Stimulated activated CD8-positive, alpha-beta memory T cell treated with anti-CD3 and anti-CD28 coated beads, Interleukin-12 subunit alpha, Interleukin-12 subunit beta, amount 100 ng/mL, for 4 hours (primary cell): ENCODE data around the gene VMO1.
A peak's percentile ranks its signal among the peaks of the same experiment; 100 is the strongest.
"Not testable (repeated sequence)": the region's sequence is repeated elsewhere in the genome, so short reads cannot be mapped to it uniquely, and the experiment has no call there.

Source experiments
- DNase-seq: peaks from one replicate; pipeline ENCODE4 v3.0.0-alpha.2; 2020; ENCODE audit warnings: low read depth

The VMO1 gene, protein sequence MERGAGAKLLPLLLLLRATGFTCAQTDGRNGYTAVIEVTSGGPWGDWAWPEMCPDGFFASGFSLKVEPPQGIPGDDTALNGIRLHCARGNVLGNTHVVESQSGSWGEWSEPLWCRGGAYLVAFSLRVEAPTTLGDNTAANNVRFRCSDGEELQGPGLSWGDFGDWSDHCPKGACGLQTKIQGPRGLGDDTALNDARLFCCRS

DNA sequence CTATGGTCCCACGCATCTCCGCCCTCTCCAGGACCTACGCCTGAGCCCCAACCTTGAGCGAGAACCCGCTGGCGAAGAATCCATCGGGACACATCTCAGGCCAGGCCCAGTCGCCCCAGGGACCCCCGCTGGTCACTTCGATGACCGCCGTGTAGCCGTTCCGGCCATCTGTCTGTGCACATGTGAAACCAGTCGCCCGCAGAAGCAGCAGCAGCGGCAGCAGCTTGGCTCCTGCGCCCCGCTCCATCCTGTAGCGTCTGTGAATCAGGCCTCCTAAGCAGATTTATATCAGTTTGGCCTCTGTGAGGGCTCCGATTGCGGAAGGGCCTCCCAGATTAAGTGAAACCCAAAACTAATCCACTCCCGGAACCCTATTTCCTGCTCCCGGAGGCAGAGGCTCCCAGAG is at the start of gene VMO1:
TSS of gene VMO1 (minus strand) at position 259 of the 406 bp plus-strand sequence. CDS start at position 247, 12 bp downstream.
- no peak for DNase-seq

DNA sequence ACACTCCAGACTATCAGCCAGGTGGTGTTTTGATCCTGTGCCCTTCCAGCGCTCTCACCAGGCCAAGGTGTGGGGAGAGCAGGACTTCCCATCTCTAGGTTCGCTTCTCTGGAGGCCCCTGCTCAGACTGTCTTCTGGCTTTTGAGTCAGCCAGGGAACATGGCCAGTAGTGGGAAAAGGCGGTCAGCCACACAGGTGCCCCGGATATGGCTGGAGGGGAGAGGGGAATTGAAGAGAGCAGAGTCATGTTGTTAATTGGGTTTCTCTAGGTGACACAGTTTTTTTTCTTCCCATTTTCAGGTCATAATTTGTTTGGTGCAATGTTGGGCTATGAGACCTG is 48.5 kb upstream of the VMO1 start:
- DNase-seq = no peak

DNA sequence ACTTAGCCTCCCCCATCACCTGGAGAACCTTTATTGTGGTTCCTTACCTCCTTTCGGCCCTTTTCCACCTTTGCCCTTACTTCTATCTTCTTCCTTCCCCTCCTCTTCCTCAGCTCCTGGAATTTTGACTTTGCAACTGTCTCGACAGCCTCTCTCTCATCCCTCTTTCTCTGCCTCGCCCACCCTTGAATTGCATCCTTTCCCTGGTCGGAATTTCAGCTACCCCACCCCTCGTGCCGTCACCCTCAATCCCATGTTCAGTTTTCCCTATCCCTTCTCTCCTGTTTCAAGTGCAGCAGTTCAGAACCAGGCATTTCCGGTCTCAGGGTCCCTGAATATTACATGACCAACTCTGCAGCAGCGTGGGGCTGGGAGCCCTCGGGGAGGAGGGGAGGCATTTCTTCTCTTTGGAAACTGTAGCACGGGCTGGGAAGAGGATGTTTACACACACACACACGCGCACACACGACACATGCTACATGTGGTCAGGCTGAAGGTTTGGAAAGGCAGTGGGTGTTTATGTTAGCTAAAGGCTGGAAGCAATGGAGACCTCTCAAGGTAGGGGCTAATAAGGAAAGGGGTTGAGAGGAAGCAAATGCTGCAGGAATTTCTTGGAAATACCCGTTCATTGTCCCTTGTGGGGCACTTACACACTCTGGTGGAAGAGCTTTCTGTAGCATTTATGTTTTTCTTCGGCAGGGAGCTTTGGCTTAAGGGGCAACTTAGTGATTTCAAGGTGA is 47.9 kb upstream of the VMO1 start:
- no peak for DNase-seq

DNA sequence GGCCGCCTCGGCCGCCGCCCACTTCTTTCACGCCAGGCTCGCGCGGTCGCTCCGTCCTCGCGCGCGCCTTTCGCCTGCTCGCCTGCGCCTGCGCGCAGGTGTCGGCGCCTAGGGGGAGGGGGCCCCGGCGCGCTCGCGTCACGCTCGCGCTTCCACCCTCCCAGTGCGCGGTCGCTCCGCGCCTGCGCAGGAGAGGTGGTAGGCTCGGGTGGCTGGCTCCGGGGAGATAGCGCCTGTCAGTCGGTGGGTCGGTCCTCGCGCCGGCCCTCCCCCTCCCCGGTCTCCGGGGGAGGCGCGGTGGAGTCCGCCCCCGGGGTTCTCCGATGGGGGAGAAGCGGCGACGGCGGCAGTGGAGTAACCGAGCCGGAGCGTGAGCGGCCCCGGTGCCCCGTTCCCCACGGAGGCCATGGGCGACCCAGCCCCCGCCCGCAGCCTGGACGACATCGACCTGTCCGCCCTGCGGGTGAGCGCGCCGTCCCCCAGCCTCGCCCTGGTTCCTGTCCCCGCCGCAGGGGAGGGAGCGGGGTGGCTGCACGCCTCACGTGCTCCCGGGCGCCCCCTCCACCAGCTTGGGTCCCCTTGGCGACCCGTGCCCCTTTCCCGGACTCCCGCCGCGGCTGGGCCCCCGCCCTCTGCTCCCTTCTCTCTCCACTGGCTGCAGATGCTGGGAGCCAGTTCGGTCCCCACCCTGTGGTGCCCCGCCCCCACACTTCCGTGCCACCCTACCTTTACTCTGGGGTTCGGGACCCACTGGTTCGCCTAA is 47.2 kb upstream of the VMO1 start, which contains the start of gene MINK1:
TSS of gene MINK1 (plus strand) at position 163 of the 763 bp plus-strand sequence. CDS start at position 407, 244 bp downstream.
- DNase-seq = peak; percentile 85

DNA sequence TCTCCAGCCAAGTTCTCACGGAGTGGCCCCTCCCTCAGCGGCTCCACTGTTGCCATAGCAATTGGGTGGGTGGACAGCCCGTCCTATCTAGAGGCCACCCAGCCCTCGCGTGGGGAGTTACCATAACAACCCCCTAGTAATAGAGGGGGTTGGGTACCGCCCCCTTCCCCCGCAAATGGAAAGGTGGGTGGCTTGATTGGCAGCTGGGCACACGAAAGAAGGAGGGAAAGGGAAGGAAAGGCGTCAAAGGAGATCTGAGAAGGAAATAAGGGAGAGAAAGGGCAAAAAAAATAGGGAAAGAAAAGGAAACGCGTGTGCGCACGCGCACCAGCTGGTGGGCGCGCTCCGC is 46.6 kb upstream of the VMO1 start:
- not testable (repeated sequence) for DNase-seq

DNA sequence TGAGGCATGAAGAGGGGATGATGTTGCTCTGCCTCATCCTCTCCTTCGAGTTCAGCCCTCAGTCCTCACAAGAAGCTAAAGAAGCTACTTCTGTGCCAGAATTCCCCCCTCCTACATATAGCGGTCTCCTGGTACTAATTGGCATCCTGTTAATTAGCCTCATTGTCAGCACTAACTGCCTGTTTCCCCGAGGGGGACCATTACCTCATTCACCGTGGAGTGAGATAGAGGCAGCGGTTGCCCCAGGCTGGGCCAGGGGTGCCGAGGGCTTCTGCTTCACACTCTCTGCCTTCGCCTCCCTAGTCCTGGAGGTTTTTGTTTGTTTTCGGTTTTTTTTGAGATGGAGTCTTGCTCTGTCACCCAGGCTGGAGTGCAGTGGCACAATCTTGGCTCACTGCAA is 41.2 kb upstream of the VMO1 start:
- DNase-seq = no peak

DNA sequence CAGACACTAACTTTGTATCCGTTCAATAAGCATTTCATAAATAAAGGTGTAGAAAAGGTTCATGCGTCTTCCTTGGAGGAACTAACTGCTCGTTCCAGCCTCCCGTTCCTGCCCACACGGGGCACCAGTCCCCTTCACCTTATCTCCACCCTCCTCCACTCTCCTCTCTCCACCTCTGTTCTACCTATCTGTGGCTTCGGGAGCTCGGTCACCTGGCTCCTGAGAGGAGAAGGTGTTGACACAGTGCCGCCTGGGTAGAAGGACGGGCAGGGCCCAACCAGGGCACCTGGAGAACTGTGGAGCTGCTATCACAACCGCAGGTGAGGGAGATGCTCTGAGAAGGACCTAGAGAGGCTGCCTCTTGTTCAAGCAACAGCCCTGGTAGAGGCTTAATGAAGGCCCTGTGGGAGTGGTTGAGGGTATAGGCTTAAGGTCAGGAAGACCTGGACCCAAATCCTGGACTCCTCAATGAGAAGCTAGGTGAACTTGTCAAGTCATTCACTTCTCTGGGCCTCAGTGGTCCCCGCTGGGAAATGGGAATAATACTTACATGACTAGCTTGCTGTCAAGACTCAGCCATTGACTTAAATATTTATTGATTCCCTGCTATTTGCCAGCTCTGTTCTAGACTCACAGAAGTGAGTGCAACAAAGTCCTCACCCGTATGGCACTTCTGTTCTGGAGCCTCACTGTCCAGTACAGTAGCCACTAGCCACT is 37.4 kb upstream of the VMO1 start:
- no peak for DNase-seq

DNA sequence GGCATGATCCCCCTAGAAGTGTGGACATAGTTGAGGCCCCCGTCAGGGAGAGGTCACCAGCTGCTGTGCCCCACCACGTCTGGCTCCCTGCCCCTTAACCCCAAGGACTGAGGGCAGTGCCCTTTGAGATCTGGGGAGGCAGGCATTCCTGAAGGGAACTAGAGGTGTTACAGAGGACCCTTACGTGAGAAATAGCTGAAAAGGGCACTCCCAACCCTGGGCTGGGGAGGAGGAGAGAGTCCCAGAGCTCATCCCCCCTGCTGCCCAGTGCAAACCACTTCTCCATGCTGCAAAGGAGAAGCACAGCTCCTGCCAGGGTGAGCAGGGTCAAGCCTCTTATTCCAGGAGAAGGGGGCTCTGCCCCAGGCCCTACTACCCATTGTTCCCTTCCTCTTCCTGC is 36.7 kb upstream of the VMO1 start:
- DNase-seq = no peak

DNA sequence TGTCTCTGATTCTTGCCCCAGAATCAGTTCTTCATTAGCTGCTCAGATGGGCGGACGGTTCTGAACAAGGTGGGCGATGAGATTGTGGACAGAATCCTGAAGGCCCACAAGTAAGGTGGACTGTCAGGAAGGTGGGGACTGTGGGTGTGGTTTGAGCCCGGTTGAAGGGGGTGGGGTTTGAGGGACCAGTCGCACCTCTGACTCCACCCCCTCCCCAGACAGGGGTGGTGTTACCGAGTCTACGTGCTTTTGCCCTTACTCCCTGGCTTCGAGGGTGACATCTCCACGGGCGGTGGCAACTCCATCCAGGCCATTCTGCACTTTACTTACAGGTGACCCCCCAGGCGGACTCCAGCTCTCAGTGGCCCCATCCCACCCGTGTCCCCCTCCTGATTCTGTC is 32.1 kb upstream of the VMO1 start:
- no peak for DNase-seq

DNA sequence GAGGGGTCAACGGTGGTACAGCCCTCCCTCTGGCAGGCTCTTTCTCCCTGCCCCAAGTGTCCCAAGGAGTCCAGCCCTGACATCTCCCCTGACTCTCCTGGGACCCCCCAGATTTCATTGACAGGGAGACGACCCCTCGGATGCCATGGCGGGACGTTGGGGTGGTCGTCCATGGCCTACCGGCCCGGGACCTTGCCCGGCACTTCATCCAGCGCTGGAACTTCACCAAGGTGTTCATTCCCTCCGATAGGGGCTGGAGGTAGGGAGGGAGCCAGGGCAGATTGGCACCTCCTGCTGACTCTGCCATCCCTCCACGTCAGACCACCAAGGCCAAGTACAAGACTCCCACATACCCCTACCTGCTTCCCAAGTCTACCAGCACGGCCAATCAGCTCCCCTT is 30.7 kb upstream of the VMO1 start:
- no peak for DNase-seq

DNA sequence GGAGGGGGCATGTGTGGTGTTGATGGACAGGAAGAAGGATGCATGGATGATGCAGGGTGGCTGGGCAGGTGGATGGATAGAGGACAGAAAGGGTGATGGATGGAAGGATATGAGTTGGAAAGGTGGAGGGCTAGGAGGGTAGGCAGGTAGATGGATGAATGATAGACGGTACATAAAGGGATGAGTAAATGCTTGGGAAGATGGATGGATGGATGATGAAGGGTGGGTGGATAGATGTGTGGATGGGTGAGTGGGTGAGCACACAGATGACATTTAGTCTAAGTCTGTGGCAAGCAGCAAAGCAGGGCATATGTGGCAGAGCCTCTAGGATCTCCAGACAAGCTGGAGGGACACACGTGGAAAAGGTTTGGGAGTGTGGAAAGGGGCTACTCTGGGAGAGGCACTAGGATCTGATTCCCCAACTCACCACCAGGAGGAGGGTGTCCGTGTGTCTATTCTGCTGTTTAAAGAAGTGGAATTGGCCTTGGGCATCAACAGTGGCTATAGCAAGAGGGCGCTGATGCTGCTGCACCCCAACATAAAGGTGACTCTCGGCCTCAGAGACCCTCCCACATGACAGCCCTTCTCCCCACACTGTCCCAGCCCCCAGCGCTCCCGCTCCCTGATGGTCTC is 29.0 kb upstream of the VMO1 start:
- no peak for DNase-seq

DNA sequence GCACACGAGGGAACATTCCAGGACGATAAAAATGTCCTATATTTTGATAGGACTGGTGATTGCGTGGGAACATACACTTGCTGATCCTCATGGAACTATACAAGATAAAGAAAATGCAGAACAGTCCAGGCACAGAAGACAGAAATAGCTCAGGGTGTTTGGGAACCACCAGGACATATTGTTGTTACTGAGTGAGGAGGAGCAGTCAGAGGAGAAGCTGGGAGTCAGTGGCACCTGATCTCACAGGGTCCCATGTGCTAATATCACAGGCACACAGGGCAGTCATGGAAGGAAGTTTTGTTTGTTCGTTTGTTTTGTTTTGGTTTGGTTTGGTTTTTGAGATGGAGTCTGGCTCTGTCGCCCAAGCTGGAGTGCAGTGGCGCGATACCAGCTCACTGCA is 26.5 kb upstream of the VMO1 start:
- no peak for DNase-seq

DNA sequence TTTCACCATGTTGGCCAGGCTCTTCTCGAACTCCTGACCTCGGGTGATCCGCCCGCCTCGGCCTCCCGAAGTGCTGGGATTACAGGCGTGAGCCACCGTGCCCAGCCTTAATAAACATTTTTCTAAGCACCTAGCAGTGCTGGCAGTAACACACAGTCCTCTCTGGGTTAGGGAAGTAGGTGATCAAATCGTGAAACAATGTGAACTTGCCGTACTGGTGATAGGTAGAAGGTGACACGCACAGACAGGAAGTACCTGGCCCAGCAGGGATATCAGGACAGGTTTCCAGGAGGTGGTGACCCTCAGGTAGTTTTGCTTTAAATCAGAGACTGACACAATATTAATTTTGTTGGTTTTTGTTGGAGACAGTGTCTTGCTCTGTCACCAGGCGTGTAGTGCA is 25.3 kb upstream of the VMO1 start:
- DNase-seq = no peak

DNA sequence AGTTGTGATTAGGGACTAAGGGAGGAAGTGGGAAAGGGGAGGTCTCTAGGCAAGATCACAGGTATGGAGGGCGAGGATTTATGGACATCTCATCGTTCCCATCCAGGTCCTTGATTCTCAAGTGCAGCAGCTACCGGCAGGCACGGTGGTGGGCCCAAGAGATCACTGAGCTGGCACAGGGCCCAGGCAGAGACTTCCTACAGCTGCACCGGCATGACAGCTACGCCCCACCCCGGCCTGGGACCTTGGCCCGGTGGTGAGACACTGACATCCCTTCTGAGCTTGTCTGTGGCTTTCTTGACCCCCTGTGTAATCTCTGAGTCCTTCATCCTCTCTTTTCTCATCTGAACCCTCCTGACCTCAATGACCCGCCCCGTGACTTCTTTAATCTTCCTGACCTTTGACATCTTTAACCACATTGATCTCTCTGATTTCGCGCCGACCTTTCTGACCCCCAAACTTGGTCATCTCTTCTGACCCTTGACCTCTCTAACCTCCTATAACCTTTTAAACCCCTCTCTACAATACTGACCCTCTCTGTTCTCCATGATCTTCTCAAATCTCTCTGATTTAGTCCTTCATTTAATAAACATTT is 24.6 kb upstream of the VMO1 start:
- DNase-seq = no peak

DNA sequence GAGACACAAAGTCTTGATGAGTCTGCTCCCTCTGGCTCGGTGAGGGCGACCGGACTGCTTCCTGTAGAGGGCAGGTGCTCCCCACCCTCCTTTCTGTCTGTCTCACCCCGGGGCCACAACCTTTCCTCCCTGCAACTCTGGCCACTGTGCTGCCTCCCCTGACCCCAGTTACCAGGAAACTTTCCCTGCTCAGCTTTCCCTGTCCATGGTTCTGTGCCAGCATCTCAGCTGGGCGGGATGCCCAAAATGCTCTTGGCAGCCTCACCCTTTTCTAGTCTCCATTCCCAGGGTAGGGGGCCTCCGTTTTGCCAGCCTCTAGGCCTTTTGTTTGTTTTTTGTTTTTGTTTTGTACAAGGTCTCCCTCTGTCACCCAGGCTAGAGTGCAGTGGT is 22.2 kb upstream of the VMO1 start:
- no peak for DNase-seq

DNA sequence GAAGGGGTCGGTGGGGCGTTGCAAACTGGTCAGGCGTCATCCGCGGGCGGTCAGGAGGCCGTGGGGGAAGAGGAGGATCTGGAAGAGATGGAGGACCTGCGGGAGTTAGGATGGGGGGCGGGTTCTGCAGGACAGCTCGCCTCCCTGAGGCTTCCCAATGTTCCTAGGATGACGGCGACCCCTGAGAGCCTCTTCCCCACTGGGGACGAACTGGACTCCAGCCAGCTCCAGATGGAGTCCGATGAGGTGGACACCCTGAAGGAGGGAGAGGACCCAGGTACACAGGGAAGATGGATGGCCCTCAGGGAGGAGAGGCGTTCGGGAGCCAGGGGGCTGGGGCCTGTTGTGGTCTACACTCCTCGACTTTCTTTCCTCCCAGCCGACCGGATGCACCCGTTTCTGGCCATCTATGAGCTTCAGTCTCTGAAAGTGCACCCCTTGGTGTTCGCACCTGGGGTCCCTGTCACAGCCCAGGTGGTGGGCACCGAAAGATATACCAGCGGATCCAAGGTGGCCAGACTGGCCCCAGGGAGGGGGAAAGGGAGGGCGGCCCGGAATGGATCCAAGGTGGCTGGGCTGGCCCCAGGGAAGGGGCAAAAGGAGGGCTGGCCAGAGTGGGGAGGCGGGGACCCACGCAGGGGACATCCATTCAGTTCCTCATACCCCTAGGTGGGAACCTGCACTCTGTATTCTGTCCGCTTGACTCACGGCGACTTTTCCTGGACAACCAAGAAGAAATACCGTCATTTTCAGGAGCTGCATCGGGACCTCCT is 21.6 kb upstream of the VMO1 start:
- DNase-seq = no peak

DNA sequence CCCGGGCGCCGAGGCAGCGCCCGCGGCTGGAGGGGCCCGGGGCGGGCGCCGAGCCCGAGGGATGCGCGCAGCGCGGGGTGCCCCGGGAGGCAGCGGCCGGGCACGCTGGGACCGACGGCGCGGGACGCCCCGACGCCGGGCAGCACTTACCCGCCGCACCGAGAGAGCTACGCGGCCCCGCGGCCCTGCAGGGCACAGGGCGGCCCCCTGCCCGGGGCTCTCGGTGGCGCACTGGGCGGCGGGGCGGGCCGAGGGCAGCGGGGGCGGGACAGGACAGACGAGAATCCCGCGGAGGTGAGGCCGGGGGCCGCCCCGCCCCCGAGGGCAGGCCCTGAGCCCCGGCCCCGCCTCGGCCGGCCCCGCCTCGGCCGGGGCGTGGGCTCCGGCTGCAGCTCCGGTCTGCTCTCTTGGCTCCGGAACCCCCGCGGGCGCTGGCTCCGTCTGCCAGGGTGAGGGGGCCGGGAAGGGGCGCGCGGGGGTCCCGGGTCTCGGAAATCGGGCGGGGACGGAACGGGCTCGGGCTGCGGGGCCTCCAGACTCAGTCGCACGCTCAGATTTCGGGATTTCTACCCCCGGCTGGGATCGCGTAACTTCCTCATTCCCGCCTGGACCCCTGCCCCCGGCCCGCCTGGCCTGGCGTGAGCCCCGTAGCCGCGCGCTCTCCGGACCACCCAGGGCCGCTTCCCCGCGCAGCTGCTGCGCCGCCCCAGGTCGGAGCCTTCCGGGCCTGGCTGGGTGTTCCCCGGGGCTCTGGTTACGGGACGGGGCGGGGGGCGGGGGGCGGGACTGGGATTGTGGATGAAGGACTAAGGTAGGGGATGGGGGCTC is 20.8 kb upstream of the VMO1 start, which contains the start of gene PLD2:
TSS of gene PLD2 (plus strand) at position 376 of the 828 bp plus-strand sequence. CDS start 621 bp downstream, outside the sequence.
- peak; percentile 76 for DNase-seq

DNA sequence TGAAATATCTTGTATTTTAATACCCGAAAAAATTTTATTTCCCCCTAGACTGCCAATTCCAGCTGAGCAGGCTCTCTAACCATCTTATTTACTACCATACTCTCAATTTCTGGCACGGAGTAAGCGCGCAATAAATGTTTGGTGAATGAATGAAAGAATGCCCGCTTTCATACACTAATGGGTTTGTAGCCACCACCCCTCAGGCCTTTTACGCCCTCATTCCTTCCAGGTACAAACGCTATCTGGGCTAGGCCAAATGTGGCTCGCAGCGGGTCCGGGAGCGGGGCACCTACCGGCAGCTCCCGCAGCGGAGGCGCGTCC is 20.3 kb upstream of the VMO1 start:
- DNase-seq = no peak

DNA sequence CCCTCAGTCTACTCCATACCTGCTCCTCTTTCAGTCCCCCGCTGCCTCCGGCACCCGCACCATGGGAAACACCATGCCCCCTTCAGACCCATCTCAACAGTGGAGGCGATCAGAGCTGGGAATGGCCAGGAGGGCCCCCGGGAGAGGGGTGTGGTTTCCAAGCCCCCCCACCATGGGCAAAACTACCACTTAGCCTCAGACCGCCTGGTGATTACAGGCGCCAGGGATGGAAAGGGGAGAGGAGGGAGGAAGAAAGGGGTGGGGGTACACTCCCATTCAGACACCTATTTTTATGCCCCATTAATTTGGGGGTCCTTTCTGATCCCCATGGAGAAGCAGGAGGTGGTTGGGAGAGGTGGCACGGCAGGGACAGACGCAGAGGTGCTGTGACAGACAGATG is 16.1 kb upstream of the VMO1 start, which contains the start of gene C17orf114:
TSS of gene C17orf114 (minus strand) at position 101 of the 400 bp plus-strand sequence.
- DNase-seq = no peak
